ENCODE results near the gene SLC25A3.
A peak's percentile ranks its signal among the peaks of the same experiment; 100 is the strongest.

SLC25A3 gene

DNA sequence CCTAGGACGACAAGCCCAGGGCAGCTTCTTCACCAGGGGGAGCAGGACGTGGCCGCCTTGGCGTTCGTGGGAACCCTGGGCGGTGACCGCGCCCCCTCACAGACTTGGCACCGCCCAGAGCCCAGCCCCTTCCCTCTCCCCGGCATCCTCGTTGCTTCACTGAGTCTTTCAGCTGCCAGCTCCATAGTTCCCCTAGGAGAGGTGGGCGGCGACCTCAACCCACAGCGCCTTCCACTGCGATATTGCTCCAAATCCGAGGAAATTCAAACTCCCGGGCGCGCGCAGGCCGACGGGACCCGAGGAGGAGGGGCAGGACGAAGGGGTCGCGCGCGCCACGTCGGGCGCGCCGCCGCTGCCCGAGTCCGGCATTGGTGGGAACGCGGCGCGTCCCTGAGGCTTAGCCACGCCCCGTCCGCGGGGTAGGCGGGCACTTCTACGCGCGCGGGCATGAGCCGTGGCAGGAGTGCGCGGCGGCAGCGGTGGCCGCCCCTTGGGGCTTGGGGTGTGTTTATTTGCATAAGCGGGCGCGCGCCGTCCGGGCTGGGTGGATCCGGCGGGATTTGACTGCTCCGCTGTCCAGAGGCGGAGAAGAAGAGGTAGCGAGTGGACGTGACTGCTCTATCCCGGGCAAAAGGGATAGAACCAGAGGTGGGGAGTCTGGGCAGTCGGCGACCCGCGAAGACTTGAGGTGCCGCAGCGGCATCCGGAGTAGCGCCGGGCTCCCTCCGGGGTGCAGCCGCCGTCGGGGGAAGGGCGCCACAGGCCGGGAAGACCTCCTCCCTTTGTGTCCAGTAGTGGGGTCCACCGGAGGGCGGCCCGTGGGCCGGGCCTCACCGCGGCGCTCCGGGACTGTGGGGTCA is 51.5 kb downstream of the SLC25A3 start, which contains the start of the genes APAF1 and IKBIP (continued):
- TF ChIP-seq, protein P1, sequence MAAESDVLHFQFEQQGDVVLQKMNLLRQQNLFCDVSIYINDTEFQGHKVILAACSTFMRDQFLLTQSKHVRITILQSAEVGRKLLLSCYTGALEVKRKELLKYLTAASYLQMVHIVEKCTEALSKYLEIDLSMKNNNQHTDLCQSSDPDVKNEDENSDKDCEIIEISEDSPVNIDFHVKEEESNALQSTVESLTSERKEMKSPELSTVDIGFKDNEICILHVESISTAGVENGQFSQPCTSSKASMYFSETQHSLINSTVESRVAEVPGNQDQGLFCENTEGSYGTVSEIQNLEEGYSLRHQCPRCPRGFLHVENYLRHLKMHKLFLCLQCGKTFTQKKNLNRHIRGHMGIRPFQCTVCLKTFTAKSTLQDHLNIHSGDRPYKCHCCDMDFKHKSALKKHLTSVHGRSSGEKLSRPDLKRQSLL (tag by site-specific recombination; IDR thresholded peaks at IDR 0.05) = no peak
- TF ChIP-seq ZNF785 (tag by site-specific recombination; IDR thresholded peaks at IDR 0.05) (no peak), KLF7 (tag by site-specific recombination; IDR thresholded peaks at IDR 0.05; ENCODE audit: borderline replicate concordance) (peak; percentile 67; the same call in 1 of the 2 replicates), ZBTB8A (tag by site-specific recombination; IDR thresholded peaks at IDR 0.05) (no peak; the same call in 1 of the 2 replicates), SP7 (tag by site-specific recombination; IDR thresholded peaks at IDR 0.05) (peak; percentile 44), IKZF3 (tag by site-specific recombination; IDR thresholded peaks at IDR 0.05) (no peak; the same call in 1 of the 2 replicates), ZNF692 (tag by site-specific recombination; IDR thresholded peaks at IDR 0.05) (peak; percentile 97), ZNF510 (tag by site-specific recombination; IDR thresholded peaks at IDR 0.05; ENCODE audit: insufficient replicate concordance) (no peak), SCRT1 (tag by site-specific recombination; IDR thresholded peaks at IDR 0.05; ENCODE audit: borderline replicate concordance) (no peak), ZEB2 (tag by site-specific recombination; IDR thresholded peaks at IDR 0.05) (peak; percentile 49; the same call in 1 of the 2 replicates), CTCF (tag by site-specific recombination; IDR thresholded peaks at IDR 0.05) (peak; percentile 51; the same call in 1 of the 2 replicates), ZNF174 (tag by site-specific recombination; IDR thresholded peaks at IDR 0.05) (no peak), ZSCAN23 (tag by site-specific recombination; IDR thresholded peaks at IDR 0.05) (no peak; the same call in 1 of the 2 replicates), ZBTB20 (tag by site-specific recombination; IDR thresholded peaks at IDR 0.05) (peak; percentile 40; the same call in 1 of the 2 replicates), KLF1 (tag by site-specific recombination; IDR thresholded peaks at IDR 0.05) (peak; percentile 92), ZNF677 (tag by site-specific recombination; IDR thresholded peaks at IDR 0.05) (no peak), ZNF37A (tag by site-specific recombination; IDR thresholded peaks at IDR 0.05) (no peak), KLF9 (tag by site-specific recombination; IDR thresholded peaks at IDR 0.05; ENCODE audit: low read depth) (peak; percentile 96), YY2 (tag by site-specific recombination; IDR thresholded peaks at IDR 0.05) (no peak), ZNF571 (tag by site-specific recombination; IDR thresholded peaks at IDR 0.05) (no peak), ZNF792 (tag by site-specific recombination; IDR thresholded peaks at IDR 0.05) (no peak), KLF8 (tag by site-specific recombination; IDR thresholded peaks at IDR 0.05) (peak; percentile 69), ZNF776 (tag by site-specific recombination; IDR thresholded peaks at IDR 0.05; ENCODE audit: borderline replicate concordance) (no peak), BCL11B (tag by site-specific recombination; IDR thresholded peaks at IDR 0.05; ENCODE audit: low read depth) (no peak), ZNF629 (tag by site-specific recombination; IDR thresholded peaks at IDR 0.05) (peak; percentile 9; the same call in 1 of the 2 replicates), ZBTB48 (tag by site-specific recombination; IDR thresholded peaks at IDR 0.05) (0 out of 2 replicates have a peak, but pooled peaks have one; percentile 18), ZSCAN30 (tag by site-specific recombination; IDR thresholded peaks at IDR 0.05) (peak; percentile 30; the same call in 1 of the 2 replicates), ZFHX2 (tag by site-specific recombination; conservative IDR thresholded peaks at IDR 0.05) (peak; percentile 83; the same call in 1 of the 2 replicates), ZNF121 (tag by site-specific recombination; IDR thresholded peaks at IDR 0.05) (no peak)
- TF ChIP-seq, protein P2, sequence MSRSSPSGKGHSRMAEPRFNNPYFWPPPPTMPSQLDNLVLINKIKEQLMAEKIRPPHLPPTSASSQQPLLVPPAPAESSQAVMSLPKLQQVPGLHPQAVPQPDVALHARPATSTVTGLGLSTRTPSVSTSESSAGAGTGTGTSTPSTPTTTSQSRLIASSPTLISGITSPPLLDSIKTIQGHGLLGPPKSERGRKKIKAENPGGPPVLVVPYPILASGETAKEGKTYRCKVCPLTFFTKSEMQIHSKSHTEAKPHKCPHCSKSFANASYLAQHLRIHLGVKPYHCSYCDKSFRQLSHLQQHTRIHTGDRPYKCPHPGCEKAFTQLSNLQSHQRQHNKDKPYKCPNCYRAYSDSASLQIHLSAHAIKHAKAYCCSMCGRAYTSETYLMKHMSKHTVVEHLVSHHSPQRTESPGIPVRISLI (tag by site-specific recombination; IDR thresholded peaks at IDR 0.05) = no peak
- TF ChIP-seq, protein P3, sequence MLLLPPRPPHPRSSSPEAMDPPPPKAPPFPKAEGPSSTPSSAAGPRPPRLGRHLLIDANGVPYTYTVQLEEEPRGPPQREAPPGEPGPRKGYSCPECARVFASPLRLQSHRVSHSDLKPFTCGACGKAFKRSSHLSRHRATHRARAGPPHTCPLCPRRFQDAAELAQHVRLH (tag by site-specific recombination; IDR thresholded peaks at IDR 0.05) = peak; percentile 49; the same call in 1 of the 2 replicates
- TF ChIP-seq, protein P4, sequence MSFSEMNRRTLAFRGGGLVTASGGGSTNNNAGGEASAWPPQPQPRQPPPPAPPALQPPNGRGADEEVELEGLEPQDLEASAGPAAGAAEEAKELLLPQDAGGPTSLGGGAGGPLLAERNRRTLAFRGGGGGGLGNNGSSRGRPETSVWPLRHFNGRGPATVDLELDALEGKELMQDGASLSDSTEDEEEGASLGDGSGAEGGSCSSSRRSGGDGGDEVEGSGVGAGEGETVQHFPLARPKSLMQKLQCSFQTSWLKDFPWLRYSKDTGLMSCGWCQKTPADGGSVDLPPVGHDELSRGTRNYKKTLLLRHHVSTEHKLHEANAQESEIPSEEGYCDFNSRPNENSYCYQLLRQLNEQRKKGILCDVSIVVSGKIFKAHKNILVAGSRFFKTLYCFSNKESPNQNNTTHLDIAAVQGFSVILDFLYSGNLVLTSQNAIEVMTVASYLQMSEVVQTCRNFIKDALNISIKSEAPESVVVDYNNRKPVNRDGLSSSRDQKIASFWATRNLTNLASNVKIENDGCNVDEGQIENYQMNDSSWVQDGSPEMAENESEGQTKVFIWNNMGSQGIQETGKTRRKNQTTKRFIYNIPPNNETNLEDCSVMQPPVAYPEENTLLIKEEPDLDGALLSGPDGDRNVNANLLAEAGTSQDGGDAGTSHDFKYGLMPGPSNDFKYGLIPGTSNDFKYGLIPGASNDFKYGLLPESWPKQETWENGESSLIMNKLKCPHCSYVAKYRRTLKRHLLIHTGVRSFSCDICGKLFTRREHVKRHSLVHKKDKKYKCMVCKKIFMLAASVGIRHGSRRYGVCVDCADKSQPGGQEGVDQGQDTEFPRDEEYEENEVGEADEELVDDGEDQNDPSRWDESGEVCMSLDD (tag by site-specific recombination; IDR thresholded peaks at IDR 0.05) = peak; percentile 98

Data from HEK293 (cell line).